HG03354 (cell line): ENCODE results near the gene THSD8.
"Not testable (repeated sequence)": the region's sequence is repeated elsewhere in the genome, so short reads cannot be mapped to it uniquely, and the experiment has no call there.

ENCODE experiments used
- ATAC-seq: cut with Tn5 transposase; IDR thresholded peaks from one replicate; pipeline ENCODE4 v1.9.1; 2021; ENCODE audit warnings: mild to moderate bottlenecking; ENCODE audit not compliant: unreplicated experiment, poor library complexity, severe bottlenecking

THSD8 gene

GRCh38 chr19:12843999-12844732, 42.3 kb downstream of the THSD8 start:
- no peak for ATAC-seq

- not testable (repeated sequence) for ATAC-seq
These were observed 44.7 kb downstream of the THSD8 start for GRCh38 chr19:12846613-12847012.

- ATAC-seq, result no peak
These were observed 45.6 kb downstream of the THSD8 start for GRCh38 chr19:12847159-12848139.
